ENCODE results near the gene AMD1.

Gene AMD1

GRCh38 chr6:110885526-110885925 lies 10.9 kb downstream of the AMD1 start:
- no peak for DNase-seq (ENCODE audit: low read depth in 1 of 2, low spot score in 1 of 2)
- Histone ChIP-seq H3K27me3 (ENCODE audit: insufficient read depth, poor library complexity, severe bottlenecking) (no peaks in the 10 kb centered on the region), H3K4me3 (replicated peaks; ENCODE audit: insufficient read depth, low read length) (no peak overlapping the region), H3K27ac (replicated peaks) (no peak overlapping the region)
- TF ChIP-seq GABPA (IDR thresholded peaks at IDR 0.05; ENCODE audit: low read depth) = no peak
- no peak for TF ChIP-seq REST (IDR thresholded peaks at IDR 0.05; ENCODE audit: insufficient replicate concordance, low read depth)
- no peak for TF ChIP-seq SPI1 (IDR thresholded peaks at IDR 0.05; ENCODE audit: borderline replicate concordance, low read depth)
- no peak for TF ChIP-seq CTCF (IDR thresholded peaks at IDR 0.05; ENCODE audit: insufficient read depth, low read length)
- no peak for TF ChIP-seq POLR2AphosphoS5 (IDR thresholded peaks at IDR 0.05; ENCODE audit: low read depth)

GRCh38 chr6:110886555-110887167 lies 12.1 kb downstream of the AMD1 start:
- TF ChIP-seq CTCF (IDR thresholded peaks at IDR 0.05; ENCODE audit: insufficient read depth, low read length) (no peak), POLR2AphosphoS5 (IDR thresholded peaks at IDR 0.05; ENCODE audit: low read depth) (no peak), REST (IDR thresholded peaks at IDR 0.05; ENCODE audit: insufficient replicate concordance, low read depth) (no peak), SPI1 (IDR thresholded peaks at IDR 0.05; ENCODE audit: borderline replicate concordance, low read depth) (no peak), GABPA (IDR thresholded peaks at IDR 0.05; ENCODE audit: low read depth) (no peak)
- no peak overlapping the region for H3K27ac ChIP-seq (replicated peaks)
- no peak for DNase-seq (ENCODE audit: low read depth in 1 of 2, low spot score in 1 of 2)
- no peaks in the 10 kb centered on the region for H3K27me3 ChIP-seq (ENCODE audit: insufficient read depth, poor library complexity, severe bottlenecking)
- H3K4me3 ChIP-seq (replicated peaks; ENCODE audit: insufficient read depth, low read length) = no peak overlapping the region

GRCh38 chr6:110890288-110890687 lies 15.7 kb downstream of the AMD1 start:
- no peak for TF ChIP-seq POLR2AphosphoS5 (IDR thresholded peaks at IDR 0.05; ENCODE audit: low read depth)
- TF ChIP-seq CTCF (IDR thresholded peaks at IDR 0.05; ENCODE audit: insufficient read depth, low read length) = no peak
- no peak for TF ChIP-seq SPI1 (IDR thresholded peaks at IDR 0.05; ENCODE audit: borderline replicate concordance, low read depth)
- TF ChIP-seq REST (IDR thresholded peaks at IDR 0.05; ENCODE audit: insufficient replicate concordance, low read depth) = no peak
- TF ChIP-seq GABPA (IDR thresholded peaks at IDR 0.05; ENCODE audit: low read depth) = no peak
- no peak for DNase-seq (ENCODE audit: low read depth in 1 of 2, low spot score in 1 of 2)
- H3K4me3 ChIP-seq (replicated peaks; ENCODE audit: insufficient read depth, low read length) = no peak overlapping the region
- H3K27ac ChIP-seq (replicated peaks) = no peak overlapping the region
- no peaks in the 10 kb centered on the region for H3K27me3 ChIP-seq (ENCODE audit: insufficient read depth, poor library complexity, severe bottlenecking)
